Amygdala (tissue), 56 donors: ENCODE data around the gene PTPN7.

Source experiments
- DNase-seq, 56 donors: peaks; one replicate each; lab custom pipeline; 2025; lab: John Stamatoyannopoulos, UW

PTPN7 gene

GRCh38 chr1:202133496-202133895 is 26.9 kb downstream of the PTPN7 start:
- DNase-seq, result no peak

DNA sequence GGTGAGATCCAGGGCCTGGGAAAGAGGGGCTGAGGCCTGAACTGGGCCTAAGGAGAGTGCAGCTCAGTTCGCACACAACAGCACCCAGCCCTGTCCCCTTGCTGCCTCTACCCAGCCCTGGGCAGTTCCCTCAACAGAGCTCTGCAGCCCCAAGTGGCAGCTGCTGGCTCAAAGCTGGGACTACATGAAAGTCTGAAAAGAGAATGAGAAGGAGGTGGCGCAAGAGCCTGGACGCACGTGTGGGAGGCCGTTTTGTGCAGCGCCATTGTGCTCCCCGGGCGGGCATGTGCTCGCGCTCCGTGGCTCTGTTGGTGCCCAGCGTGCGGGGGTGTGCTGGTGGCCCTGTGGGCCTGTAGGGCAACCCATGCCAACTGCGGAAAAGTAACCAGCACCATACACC is 27.4 kb downstream of the PTPN7 start:
- peak in 53 of 56 donors; percentile 41 to 91 (median 76) for DNase-seq

DNA sequence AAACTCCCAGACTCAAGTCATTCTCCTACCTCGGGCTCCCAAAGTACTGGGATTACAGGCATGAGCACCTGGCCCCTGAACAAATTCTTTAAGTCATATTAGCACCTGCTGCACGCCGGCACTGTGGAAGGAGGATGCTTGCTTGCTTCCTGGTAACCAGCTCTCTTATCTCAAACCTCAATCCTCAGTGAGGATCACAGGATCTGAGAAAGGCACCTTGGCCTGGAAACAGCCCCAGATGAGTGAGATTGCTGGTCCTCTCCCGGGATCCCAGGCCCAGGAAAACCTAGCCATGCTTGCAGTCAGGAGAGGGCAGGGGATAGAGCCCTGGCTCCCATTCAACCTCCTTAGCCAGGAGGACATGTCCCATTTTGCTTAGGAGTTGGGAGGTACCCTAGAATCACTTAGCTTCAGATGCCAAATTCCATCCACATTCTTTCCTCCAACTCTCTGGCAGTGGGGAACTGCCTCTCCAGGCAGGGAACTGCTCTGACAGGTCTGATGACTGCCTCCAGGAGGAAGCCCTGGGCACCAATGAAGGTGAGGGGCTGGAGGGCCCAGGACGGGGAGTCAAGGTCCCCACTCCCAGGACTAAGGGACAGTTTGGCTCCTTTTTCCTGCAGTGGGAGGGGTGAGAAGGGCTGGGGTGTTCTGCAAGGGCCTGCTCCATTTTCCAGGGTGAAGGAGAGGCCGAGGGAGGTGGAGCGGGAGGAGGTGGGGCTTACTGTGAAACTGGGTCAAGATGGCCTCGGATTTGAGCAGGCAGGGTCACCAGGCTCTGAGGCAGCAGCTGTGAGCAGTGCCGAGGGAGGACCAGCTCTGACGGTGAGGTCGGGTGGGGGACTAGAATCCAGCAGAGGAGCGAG is 28.2 kb downstream of the PTPN7 start:
- peak in 39 of 56 donors; percentile 43 to 79 (median 63) for DNase-seq

DNA sequence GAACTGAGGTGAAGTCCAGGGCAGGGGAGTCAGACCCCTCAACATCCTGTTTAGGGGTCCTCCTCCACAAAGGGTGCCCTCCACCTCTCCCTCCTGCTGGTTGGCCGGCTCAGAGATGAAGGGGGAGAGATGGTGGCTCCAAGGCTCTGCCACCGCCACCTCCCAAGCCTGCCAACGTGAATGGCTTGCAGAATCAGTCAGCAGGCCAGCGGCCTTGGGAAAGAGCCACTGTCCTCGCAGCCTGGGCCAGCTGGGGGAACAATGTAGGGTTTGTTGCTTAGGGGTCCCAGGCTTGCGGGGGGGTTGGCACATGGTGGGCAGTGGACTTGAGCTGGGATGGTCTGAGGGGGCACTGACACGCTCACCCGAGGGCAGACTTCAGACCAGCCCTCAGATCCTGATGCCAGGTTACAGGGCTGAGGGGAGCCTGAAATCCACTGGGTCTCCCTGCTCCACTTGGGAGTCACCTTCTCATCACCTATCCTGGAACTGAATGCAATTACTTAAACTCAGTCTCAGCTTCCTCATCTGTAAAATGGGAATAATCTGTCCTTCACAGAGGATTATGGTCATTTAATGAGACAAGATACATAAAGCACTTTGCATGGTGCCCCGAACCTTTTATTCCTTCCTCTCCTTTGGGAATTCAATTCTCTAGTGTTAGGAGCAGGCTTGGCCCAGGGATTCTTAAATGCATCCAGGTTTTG is 29.4 kb downstream of the PTPN7 start:
- peak in 55 of 56 donors; percentile 67 to 96 (median 87) for DNase-seq

GRCh38 chr1:202130297-202130721 is 30.1 kb downstream of the PTPN7 start:
- DNase-seq, result peak in 55 of 56 donors; percentile 72 to 96 (median 89)

DNA sequence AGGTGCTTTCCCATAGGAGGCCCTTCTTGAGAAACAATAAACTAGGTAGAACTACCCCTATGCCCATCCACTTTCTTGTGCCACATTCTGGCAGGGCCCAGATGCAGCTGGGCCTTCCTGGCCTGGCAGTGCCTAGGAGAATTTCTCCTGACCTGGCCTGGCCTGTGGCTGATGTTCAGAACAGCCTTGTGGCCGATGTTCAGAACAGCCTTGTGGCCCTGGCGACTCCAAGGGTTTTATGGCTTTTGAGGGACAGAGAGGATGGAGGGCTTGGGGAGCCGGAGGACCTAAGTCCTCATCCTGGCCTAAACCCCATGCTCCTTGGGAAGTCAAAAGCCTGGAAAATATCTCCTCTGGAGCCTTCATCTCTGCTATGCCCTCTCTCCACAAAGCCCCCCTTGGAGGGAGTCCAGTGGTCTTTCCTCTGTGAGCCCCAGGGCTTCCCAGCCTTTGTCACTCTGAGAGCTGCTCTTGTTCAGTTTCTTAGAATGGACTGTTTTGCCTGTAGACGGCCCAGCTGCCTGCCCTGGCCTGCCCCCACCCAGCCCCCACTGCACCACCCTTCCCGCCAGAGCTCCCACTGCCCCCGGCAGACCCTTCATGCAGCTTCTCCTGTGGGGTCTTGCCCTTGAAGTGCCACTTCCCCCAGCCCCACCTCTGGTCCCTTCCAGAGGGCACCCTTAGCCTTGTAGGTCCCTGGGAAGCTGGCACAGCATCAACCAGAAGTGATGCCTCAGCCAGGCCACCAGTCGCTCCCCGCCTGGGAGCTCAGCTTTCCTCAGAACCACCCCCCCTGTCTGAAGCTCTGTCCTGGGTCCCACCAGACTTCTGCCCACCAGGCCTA is 30.7 kb downstream of the PTPN7 start:
- DNase-seq, result peak in 46 of 56 donors; percentile 62 to 96 (median 82)

- no peak for DNase-seq
Measured at GRCh38 chr1:202127836-202128622, 32.4 kb downstream of the PTPN7 start.

DNA sequence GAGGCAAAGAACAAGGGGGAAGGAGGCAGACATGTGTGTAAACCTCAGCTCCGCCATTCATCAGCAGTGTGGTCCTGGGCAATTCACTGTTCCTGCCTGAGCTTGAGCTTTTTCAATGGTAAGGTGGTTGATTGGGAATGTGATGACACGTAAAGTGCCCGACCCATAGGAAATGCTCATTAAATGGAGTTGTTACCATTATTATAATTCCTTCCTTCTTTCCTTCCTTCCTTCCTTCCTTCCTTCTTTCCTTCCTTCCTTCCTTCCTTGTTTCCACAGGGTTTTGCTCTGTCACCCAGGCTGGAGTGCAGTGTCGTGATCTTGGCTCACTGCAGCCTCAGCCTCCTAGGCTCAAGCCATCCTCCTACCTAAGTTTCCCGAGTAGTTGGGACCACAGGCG is 33.3 kb downstream of the PTPN7 start:
- DNase-seq, result no peak

DNA sequence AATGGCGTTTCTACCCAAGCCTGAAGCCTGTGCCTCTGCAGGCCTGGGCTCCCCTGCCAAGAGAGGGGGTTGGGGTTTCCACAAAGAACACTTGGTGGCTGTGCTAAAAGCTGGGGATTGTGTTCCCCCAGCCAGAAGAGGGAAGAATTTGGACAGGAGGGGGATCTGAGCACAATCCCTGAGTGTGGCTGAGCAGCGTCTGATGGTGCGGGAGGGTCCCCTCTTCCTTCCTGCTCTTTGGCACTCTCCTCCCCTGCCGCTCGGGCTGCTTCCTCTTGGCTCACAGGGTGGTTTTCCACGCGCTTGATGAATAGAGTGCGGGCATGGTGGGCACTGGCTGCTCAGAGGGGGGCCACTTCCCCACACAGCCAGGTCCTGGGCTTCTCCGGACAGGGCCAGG is 34.0 kb downstream of the PTPN7 start:
- DNase-seq, result peak in 48 of 56 donors; percentile 20 to 76 (median 57)

- no peak for DNase-seq
Measured at GRCh38 chr1:202125611-202126010, 34.8 kb downstream of the PTPN7 start.

- peak in 1 of 56 donors; percentile 11 for DNase-seq
Measured at GRCh38 chr1:202124142-202124541, 36.3 kb downstream of the PTPN7 start.

DNA sequence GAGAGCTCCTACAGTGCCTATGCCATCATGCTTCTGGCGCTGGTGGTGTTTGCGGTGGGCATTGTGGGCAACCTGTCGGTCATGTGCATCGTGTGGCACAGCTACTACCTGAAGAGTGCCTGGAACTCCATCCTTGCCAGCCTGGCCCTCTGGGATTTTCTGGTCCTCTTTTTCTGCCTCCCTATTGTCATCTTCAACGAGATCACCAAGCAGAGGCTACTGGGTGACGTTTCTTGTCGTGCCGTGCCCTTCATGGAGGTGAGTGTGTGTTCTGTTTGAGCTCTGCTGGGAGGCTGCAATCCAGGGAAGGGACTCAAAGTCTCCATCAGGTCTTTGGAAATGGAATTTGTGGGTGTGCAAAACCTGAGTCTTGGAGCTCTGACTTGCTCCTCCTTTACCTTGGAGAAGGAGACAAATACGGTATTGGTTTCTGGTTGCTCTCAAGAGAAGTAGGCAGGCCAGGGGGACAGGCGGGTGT is 37.0 kb downstream of the PTPN7 start:
- DNase-seq, result peak in 3 of 56 donors; percentile 55 to 69 (median 60)

DNA sequence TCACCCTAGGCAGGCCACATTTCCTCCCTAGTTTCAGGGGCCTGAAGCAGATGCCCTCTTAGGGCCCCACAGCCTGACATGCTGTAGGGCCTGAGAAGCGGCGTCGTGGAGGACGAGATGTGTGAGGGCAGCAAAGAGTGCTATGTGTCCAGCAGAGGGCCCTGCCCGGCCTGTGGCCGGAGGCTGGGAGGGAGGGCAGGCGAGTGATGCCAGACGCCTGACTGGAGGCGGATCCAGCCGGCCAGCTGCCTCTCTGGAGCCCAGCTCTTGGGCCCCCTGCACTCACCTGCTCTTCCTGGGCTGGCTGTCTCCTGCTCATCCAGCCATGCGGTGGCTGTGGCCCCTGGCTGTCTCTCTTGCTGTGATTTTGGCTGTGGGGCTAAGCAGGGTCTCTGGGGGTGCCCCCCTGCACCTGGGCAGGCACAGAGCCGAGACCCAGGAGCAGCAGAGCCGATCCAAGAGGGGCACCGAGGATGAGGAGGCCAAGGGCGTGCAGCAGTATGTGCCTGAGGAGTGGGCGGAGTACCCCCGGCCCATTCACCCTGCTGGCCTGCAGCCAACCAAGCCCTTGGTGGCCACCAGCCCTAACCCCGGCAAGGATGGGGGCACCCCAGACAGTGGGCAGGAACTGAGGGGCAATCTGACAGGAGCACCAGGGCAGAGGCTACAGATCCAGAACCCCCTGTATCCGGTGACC is 37.6 kb downstream of the PTPN7 start, which contains the start of gene GPR37L1:
TSS of gene GPR37L1 (plus strand) at position 279 of the 697 bp plus-strand sequence. CDS start at position 326, 47 bp downstream.
- peak in 53 of 56 donors; percentile 19 to 94 (median 78) for DNase-seq

DNA sequence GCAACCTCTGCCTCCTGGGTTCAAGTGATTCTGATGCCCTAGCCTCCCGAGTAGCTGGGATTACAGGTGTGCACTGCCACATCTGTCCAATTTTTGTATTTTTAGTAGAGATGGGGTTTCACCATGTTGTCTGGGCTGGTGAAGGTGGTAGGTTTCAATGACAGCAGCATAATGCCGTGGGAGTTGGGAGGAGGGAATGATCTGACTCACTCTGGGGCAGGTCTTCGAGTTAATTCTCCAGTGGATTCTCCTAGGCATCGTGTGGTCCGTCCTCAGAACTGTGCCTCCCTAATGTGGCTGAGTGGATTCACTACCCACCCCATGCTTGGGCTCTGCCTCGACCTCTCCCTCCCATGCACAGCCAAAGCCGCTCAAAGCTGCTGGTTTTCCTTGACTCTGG is 39.4 kb downstream of the PTPN7 start:
- DNase-seq, result no peak

GRCh38 chr1:202117898-202118371 is 42.5 kb downstream of the PTPN7 start:
- DNase-seq, result no peak

DNA sequence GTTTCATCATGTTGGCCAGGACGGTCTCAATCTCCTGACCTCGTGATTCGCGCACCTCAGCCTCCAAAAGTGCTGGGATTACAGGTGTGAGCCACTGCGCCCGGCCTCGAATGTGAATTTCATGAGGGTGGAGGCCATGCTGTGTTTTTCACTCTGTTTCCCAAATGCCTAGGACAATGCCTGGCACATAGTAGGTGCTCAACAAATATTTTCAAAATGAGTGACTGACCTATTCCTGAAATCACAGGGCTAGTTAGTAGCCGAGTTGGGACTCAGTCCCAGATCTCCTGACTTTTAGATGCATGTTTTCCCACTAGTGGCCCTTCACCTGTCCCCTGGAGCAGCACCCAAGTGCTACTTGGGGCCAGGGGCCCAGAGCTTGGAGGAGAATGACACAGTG is 44.1 kb downstream of the PTPN7 start:
- no peak for DNase-seq

GRCh38 chr1:202113690-202114300 is 46.6 kb downstream of the PTPN7 start:
- DNase-seq, result no peak
